Measurements from ENCODE around the gene BTG4.

The BTG4 gene

DNA sequence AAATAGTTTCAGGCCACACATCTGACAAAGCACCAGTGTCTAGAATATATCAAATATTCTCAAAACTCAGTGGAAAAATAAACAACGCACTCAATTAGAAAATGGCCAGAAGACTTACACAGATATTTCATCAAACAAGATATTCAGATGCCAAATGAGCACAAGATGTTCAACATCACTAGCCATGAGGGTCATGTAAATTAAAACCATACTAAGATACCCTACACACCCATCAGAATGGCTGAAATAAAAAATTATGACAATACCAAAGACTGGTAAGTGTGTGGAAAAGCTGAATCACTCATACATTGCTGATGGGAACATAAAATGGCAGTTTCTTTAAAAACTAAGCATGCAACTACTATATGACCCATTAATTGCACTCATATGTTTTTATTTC, 21.7 kb downstream of the BTG4 start:
- no peak for DNase-seq (ENCODE audit: low read depth)

DNA sequence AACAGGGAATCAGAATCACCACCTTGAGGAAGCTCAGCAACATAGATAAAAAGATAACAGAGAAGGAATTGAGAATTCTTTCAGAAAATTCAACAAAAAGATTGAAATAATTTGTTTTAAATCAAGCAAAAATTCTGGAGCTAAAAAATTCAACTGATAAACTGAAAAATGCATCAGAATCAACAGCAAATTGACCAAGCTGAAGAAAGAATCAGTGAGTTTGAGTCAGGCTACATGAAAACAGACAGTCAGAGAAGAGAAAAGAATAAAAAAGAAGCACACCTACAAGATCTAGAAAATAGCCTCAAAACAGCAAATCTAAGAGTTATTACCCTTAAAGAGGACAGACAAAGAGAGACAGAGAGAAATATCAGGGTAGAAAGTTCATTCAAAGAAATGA, 28.8 kb downstream of the BTG4 start:
- no peak for DNase-seq (ENCODE audit: low read depth)

DNA sequence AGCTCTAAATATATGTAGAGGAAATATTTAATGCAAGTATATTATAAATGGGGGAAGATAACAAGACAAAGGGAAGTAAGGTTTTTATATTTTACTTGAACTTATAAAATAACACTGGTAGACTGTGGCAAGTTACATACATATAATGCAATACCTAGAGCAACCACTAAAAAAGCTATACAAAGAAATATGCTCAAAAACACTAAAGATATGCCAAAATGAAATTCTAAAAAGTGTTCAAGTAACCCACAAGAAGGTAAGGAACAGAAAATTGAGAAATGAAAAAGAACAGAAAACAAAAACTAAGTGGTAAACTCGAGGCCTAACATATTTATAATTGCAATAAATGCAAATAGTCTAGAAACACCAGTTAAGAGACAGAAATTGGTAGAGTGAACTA, 32.5 kb downstream of the BTG4 start:
- no peak for DNase-seq (ENCODE audit: low read depth)

DNA sequence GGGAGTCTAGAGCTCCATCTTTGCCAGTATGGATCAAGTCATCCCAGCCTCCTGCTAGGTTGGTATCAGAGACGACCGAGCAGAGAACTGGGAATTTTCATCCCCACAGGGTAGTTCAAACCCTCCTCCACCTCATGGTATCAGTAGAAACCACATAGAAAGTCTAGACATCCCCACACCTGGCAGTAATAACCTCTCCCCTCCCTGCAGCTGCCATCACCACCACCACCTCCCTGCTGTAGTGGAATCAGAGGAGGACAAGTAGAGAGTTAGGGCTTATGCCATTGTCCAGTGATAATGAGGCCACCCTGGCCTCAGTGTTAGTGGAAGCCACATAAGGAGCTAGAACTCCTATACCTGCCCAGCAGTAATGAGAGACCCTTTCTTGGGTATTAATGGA, 34.3 kb downstream of the BTG4 start:
- no peak for DNase-seq (ENCODE audit: low read depth)

DNA sequence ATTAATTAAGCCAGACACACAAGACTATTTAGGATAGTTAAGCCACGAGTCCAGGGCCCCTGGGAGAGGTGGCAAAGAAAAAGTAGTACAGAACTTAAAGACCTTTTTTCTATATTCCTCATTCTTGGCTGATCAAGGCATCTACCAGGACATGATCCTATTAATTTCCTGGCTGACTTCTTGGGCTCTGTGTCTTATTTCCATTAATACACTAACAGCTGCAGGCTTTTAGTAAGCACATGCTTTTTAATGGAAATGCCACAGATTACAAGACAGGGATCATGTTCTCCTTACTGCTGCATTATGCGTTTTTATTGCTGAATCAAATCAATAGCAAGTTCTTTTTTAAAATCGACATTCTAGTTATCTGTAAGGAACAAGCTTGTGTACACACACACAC, 35.2 kb downstream of the BTG4 start:
- no peak for DNase-seq (ENCODE audit: low read depth)

DNA sequence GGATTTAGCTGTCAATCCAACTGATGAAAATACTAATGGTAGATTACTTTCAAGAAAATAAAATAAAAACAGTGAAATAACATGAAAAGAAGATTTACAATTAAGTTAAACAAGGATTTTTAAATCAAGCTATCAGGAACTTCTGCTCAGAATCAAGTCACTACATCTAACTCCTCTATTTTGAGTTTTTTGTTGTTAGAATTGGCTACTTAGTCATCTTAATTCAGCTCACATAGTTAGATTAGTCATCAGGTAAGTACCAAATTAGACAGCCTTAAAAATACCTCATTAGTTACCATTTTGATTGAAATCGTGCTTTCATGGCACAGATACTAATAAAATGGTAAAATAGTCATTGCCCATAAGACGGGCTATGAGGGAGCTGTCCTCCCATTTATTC, 35.8 kb downstream of the BTG4 start:
- no peak for DNase-seq (ENCODE audit: low read depth)

DNA sequence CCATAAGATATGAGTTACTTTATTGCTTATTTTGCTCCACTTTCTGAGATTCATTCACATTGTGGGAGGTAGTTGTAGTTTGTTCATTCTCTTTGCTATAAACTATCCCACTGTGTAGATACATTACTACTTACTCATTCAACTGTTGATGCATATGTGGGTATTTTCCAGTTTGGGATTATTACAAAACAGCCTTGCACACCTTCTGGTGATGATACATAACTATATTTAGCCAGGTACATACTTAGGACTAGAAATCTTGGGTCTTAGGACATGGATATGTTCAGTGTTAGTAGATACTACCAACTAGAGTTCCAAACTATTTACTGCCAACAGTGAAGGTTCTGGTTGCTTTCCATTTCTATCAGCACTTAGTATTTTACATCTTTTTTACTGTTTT, 37.8 kb downstream of the BTG4 start:
- no peak for DNase-seq (ENCODE audit: low read depth)

DNA sequence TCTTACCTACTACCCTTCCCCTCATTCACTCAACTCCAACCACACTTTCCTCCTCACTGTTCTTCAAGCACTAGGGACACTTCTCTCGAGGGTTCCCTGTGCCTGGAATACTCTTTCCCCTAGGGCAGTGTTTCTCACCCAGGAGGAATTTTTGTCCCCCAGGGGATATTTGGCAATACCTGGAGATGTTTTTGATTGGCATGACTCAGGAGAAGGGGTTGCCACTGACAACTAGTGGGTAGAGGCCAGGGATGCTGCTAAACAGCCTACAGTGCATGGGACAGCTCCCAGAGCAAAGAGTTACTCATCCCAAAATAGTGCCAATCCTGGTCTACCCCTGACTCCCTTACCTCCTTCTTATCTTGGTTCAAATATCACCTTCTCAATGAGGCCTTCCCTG, 40.0 kb downstream of the BTG4 start:
- no peak for DNase-seq (ENCODE audit: low read depth)

DNA sequence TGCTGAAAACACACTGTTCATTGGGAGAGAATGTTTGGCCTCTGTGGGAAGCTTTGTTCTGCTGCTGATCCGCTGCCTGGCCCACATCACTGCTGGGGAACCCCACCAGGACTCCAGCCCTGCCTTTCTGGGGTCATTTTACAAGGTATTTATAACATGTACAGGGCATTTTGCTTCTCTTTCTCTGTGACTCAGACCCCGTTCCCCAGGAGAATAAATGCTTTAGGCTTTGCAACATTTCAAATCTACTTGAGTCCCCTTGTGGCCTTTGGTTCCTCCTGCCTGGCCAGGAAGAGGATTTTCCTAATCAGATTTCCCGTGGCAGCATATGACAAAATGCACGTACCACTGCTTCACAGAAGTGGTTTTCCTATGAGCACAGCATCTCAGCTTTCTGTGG, 43.0 kb downstream of the BTG4 start:
- no peak for DNase-seq (ENCODE audit: low read depth)

DNA sequence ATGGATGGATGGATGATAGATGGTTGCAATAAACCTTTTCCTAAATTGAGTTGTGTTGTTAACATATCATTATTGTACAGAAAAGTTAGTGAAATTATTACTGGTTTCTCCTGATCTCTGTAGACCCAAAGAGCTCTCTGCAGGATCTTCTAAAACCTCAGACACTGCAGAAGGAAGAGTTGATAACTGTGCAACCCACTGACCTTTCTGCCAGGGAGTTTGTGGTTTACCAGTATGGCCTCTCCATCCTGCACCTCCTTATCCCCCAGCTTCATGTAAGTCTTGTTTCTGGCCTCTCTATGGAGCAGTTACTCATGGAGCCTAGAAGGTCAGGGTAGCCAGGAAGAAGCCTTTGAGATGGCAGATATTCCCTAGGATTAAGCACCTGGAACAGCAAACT, 45.6 kb downstream of the BTG4 start:
- no peak for DNase-seq (ENCODE audit: low read depth)

DNA sequence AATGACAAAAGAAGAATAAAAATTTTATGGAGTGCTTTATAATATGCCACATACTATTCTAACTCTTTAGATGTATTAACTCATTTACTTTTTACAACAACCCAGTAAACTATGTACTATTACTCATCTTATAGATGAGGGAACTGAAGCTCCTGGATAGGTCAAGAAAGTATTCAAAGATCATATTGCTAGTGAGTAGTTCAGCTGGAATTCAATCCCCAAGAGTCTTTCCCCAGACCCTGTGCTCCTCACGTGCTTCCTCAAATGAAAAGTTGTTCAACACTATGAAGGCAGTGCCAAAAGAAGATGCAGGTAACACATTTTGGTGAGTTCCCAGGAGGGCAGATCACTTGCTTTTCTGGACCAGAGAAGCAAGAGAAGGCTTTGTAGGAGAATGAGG, 46.8 kb downstream of the BTG4 start:
- DNase-seq (ENCODE audit: low read depth) = peak; percentile 29

DNA sequence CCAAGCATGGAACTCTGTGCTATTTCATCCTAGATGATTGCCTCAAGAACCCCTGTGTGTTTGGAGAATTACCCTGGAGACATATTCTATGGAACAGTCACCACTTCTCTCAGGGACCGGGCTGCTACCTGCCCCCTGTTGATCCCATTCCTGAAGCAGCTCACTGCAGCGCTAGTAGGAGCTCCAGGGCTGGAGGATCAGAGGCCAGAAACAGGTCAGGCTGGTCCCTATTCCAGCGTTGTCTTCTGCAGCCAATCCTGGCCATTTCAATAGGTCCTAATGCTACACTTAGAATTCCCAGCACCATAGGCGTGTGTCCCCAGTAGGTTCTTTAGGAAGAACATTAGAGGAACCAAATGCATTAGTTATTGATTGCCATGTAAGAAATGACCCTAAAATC, 48.9 kb downstream of the BTG4 start:
- no peak for DNase-seq (ENCODE audit: low read depth)

DNA sequence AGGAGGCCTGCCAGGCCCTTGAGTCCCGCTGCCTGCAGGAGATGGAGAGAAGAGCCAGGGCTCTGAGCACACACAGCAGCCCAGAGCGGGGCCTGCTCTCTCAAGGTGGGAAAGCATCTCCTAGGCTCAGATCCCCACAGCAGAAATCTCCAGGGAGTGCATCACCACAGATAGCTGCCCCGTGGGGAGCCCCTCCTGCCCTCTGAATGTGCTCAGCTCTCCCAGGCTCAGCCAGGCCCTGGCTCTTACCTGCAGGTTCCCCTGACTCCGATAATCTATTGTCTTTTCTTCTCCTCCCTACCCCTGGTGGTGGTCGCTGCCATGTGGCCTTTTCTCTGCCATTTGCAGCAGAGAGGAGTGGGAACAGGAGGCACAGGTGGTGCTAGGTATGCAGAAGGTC, 49.9 kb downstream of the BTG4 start:
- no peak for DNase-seq (ENCODE audit: low read depth)

DNA sequence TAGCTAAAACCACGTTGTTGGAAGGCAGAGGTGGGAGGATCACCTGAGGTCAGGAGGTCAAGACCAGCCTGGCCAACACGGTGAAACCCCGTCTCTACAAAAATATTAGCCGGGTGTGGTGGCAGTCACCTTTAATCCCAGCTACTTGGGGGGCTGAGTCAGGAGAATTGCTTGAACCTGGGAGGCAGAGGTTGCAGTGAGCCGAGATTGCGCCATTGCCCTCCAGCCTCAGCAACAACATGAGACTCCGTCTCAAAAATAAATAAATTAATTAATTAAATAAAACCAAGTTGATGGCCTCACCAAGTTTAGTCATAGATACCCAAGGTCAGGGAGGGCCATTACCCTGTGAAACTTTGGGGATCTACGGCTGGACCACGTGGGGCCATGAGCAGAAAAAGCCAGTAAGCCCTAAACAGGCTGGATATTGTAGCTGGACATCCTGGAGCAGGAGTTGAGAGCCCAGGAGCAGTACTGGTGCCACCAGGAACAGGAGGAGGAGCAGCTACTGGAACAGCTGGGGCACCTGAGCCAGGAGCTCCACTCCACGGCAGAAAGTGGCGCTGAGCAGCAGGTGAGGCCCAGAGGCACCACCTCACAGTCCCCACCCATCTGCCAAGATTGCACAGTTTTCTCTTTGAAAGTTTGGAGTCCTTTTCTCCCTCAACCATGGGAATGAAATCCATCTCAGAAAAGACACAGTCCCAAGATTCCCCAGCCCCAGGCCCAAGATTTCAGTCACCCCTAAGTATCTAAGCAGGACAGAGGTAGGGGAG, 50.5 kb downstream of the BTG4 start:
- no peak for DNase-seq (ENCODE audit: low read depth)

DNA sequence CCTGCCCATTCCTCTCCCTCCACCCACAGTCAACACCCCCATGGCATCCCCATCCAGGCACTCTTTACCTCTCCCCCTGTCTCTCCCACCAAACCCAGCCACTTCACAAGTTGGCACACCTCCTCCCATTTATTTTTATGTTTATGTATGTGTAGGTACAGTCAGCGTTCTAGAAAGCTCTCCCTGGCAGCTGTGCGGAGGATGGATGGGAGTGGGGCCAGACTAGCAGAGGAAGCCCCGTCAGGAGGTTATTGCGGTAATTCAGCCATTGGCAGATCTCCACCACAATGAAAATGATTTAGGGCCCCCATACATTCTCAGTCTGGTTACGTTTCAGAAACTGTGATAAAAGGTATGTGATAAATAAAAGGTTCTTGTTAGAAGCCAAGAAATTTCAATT, 51.3 kb downstream of the BTG4 start:
- DNase-seq (ENCODE audit: low read depth) = no peak

DNA sequence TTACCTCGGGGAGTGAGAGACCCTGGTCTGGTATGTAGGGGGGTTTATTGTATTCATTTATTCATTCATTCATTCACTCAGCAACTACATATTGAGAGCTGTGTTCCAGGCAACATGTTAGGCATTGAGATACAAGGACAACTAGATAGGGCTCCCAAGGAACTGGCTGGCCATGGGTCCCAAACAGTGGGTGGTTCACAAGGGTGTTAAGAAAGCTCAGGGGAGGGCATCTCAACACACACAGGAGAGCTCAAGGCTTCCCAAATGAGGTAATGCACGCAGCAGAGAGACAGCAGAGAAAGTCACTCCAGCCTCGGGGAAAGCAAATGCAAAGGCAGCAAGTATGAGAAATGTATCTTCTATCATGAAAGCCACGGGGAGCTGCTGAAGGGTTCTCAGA, 51.8 kb downstream of the BTG4 start:
- no peak for DNase-seq (ENCODE audit: low read depth)

DNA sequence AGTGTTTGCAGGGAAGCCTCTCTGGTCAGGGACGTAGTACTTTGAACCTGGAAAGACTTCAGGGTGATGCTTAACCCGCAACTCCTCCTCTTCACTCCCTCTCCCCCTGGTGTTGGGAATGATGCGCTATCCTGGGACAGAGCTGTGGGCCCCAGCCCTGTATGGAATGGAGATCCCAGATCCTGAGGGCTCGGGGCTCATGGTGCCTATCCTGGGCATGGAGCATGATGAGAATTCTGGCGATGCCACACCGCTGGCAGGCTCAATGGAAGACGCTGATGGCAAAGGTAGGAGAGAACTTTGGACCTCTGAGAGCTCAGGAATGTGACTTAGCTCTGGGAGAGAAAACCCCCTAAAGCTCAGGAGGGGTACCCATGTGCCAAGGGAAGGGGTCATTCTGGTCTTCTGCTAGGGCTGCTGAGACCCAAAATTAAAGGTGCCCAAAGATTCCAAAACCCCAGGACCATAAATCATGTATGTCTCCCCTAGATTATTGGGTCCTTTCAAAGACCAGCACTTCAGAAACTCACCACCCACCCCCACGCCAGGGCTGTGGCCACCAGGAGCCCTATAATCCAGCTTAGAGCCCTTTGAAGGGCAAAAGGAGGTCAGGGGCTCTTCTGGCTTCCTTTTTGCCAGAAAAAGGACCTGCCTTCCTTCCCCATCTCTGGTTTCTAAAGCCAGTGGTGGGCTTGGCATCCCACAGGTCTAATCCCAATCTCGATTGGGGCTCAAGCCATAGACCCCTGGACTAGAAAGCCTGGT, 52.5 kb downstream of the BTG4 start:
- DNase-seq (ENCODE audit: low read depth) = no peak

DNA sequence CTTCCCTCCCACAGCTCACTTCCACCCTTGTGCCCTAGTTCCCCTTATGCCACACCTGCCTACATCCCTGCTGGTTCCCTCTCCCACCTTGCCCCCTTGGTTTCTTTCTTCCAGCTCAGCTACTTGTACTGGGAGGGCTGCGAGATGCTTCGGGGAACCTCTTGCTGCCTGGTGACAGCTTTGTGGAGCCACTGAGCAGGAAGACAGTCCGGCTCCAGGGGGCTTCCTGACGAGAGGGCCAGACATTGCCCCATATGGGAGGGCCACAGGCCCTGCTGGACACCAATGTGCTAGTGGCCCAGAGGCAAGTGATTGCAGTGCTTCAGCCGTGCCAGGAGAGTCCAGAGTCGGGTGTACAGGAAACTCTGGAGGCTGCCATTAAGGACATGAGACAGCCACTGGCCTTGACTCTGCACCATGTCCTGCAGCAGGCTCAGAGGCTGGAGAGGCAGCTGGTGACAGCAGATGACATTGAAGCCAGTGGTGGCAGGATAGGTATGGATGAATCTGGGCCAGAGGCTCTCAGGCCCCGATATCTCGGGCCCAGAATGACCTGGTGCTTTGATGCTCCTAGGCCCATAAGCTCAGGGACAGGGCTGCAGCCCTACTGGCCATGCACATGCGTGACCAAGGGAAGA, 54.3 kb downstream of the BTG4 start:
- no peak for DNase-seq (ENCODE audit: low read depth)

DNA sequence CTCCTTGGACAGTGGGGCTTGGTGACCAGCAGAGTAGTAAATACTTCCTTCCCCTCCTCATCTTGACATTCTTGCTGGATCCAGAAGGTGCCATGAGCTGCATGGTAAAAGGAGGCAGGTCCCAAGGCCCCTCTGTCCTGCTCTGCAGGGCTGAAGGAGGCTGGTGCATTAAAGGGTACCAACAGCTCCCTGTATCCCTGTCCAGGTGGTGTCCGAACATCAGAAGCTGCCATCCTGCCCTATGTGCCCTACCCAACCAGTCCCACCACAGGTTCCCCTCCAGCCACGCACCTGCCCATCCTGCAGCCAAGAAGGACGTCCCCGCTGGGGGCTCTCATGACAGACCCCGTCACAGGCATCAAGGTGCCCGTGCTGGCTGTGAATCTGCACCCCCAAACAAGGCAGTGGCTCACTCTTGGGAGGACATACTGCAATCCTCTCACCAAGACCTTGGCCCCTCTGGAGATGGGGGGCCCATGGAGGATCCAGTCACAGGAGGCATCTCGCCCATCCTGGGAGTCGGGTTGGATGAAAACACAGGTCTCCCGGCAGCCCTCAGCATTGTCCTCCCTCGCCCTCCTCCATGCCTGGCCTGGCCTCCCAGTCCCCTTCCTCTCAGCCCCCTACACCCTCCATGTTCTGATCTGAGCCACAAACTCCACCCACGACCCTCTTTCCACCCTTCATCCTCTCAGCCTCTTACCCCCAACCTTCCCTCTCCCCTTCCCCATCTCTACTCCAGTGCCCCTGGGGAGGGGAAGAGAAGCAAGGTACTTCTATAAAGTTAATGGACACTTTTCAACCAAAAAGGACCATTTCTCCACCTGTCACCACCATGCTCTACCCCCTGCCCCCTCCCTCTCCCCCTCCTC, 55.1 kb downstream of the BTG4 start:
- DNase-seq (ENCODE audit: low read depth) = no peak

DNA sequence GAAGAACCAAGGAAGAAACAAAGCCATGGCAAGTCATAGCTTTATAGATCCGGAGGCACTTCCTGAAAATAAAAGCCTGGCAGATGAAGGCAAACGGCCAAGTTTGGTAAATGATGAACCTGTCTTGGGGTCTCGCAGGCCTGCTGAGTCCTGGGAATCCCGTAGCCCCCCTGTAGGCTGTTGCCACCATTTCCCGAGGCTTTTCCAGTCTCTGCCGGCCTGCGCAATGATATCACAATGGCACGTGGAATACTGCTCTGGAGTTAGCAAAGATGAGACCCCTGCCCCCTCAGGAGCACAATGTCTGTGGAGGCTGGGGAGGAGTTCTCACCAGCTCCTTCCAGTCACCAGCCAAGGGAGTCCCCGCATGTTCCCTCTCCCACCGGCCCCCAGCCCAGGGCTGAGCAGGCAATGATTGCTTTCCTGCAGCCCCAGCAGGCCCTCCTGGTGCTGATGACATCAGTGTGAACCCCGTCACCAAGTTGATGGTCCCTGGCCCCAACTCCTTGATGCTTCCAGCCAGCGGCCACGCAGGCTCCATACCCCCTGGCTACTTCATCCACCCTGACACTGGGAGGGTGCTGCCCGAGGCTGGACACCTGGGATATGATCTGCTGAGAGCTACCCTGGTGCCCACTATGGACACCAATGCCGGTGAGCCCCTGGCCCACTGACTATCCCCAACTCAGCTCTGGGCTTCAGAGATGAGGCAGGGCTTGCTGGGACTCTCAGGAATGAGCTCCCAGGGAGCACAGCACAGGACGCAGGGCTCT, 55.9 kb downstream of the BTG4 start:
- no peak for DNase-seq (ENCODE audit: low read depth)

DNA sequence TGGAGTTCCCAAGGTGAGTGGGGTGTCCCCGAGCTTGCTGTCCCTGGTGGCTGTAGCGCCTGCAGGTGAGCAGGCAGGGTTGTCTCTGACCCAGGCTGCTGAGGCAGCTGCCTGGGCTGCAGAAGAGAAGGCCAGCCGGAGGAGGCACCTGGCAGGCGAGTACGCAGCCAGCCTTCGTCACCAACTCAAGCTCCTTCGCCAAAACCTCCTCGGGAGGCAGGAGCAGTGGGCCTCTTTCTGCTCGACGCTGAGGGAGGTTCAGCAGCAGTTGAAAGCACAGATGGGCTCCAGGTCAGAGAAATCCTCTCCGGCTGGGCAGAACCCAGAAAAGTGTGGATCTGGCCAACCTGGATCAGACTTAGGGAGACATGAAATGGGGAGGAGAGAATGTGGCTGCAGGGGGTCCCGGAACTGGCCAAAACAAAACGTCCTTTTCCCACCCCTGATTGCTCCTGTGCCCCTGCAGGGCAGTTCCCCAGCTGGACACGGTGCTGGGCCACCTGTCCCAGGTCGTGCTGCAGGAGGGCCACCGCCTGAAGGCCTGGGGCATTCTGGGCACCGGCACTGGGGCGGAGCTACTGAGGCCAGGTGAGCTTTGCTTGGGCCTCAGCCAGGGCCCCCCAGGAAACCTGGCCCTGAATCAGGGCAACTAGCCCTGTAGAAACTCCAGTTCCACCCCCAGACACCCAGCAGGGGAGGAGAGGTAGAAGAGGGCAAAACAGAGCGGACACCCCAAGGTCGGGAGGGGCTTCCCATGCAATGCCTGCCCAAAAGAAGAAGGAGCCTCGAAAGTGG, 56.7 kb downstream of the BTG4 start:
- DNase-seq (ENCODE audit: low read depth) = no peak
